GM18502 (cell line): ENCODE data around the gene NTN1.

Experiments
- ATAC-seq: cut with Tn5 transposase; IDR thresholded peaks from one replicate; pipeline ENCODE4 v1.9.1; 2021; ENCODE audit warnings: mild to moderate bottlenecking; ENCODE audit not compliant: unreplicated experiment, poor library complexity

NTN1 gene

GRCh38 chr17:9290226-9290613 is 268.9 kb downstream of the NTN1 start:
- ATAC-seq = no peak

DNA sequence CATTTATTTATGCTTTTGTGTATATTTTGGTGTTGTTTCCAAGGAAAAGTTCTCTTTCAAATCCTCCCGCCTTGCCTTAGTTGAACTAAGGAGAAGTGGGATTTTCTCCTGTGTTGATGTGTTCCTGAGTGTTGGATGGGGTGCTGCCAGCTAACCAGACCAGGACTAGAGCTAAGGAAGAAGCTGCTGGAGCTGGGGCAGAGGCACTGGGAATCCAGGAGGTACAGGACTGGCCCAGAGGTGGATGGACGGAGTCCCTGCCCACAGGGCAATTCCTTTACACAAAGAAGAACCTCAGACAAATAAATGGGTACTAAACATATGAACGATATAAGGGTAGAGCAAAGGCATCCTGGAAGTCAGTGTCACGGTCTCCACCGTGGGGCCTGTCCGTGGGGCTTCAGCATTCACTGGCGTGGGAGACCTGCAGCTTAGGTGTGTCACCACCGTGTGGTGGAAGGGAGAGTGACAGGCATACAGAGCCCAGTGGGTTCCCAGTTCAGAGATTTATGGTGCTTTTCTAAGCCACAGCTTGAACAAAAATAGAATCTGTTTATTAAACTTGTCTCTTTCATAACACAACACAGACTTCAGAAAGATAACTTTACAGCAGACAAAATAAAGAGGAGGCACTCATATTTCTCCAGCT is 270.7 kb downstream of the NTN1 start:
- no peak for ATAC-seq

GRCh38 chr17:9292561-9292941 is 271.2 kb downstream of the NTN1 start:
- ATAC-seq = no peak
